Rectal smooth muscle tissue (tissue), 1 donor: ENCODE results near the gene FOXN3.
A peak's percentile ranks its signal among the peaks of the same experiment; 100 is the strongest.

Experiments
- H3K27ac ChIP-seq: one replicate; pipeline ENCODE4 v1.7.0; 2013; ENCODE audit warnings: low read depth, low read length, inconsistent platforms
- H3K27me3 ChIP-seq: one replicate; pipeline ENCODE4 v1.7.0; 2013; ENCODE audit warnings: low read length; ENCODE audit not compliant: control insufficient read depth, insufficient read depth
- H3K36me3 ChIP-seq: one replicate; pipeline ENCODE4 v1.7.0; 2013; ENCODE audit warnings: low read length; ENCODE audit not compliant: control insufficient read depth, insufficient read depth
- H3K4me1 ChIP-seq: one replicate; pipeline ENCODE4 v1.7.0; 2013; ENCODE audit warnings: low read length; ENCODE audit not compliant: control insufficient read depth, insufficient read depth
- H3K4me3 ChIP-seq: one replicate; pipeline ENCODE4 v1.7.0; 2013; ENCODE audit warnings: low read length
- H3K9ac ChIP-seq: one replicate; pipeline ENCODE4 v1.7.0; 2013; ENCODE audit warnings: low read length

The FOXN3 gene

GRCh38 chr14:89371585-89372511 is 45.2 kb downstream of the FOXN3 start:
- Histone ChIP-seq H3K27me3 (no peaks in the 10 kb centered on the region), H3K9ac (no peak overlapping the region), H3K27ac (no peak overlapping the region), H3K4me1 (peaks cover 18% of the 10 kb centered on the region), H3K36me3 (no peaks in the 10 kb centered on the region), H3K4me3 (no peak overlapping the region)

- Histone ChIP-seq H3K4me1 (peaks cover 18% of the 10 kb centered on the region), H3K36me3 (no peaks in the 10 kb centered on the region), H3K9ac (no peak overlapping the region), H3K4me3 (peak overlapping the region; percentile 39), H3K27ac (peak overlapping the region; percentile 22), H3K27me3 (no peaks in the 10 kb centered on the region)
Observed at GRCh38 chr14:89370781-89371180, 46.3 kb downstream of the FOXN3 start.

GRCh38 chr14:89370381-89370780 is 46.7 kb downstream of the FOXN3 start:
- Histone ChIP-seq H3K36me3 (no peaks in the 10 kb centered on the region), H3K27me3 (no peaks in the 10 kb centered on the region), H3K4me1 (peaks cover 18% of the 10 kb centered on the region), H3K9ac (no peak overlapping the region), H3K4me3 (peak overlapping the region; percentile 39), H3K27ac (no peak overlapping the region)

- H3K27ac ChIP-seq: peak overlapping the region; percentile 30
- H3K36me3 ChIP-seq: no peaks in the 10 kb centered on the region
- H3K9ac ChIP-seq: no peak overlapping the region
- H3K4me1 ChIP-seq: peaks cover 21% of the 10 kb centered on the region
- no peaks in the 10 kb centered on the region for H3K27me3 ChIP-seq
- no peak overlapping the region for H3K4me3 ChIP-seq
Observed at GRCh38 chr14:89369656-89370055, 47.4 kb downstream of the FOXN3 start.

GRCh38 chr14:89368490-89369477 is 48.2 kb downstream of the FOXN3 start:
- no peaks in the 10 kb centered on the region for H3K36me3 ChIP-seq
- H3K4me1 ChIP-seq: peaks cover 21% of the 10 kb centered on the region
- H3K27ac ChIP-seq: no peak overlapping the region
- H3K9ac ChIP-seq: no peak overlapping the region
- H3K27me3 ChIP-seq: no peaks in the 10 kb centered on the region
- H3K4me3 ChIP-seq: no peak overlapping the region

GRCh38 chr14:89367779-89368120 is 49.3 kb downstream of the FOXN3 start:
- no peaks in the 10 kb centered on the region for H3K27me3 ChIP-seq
- H3K4me3 ChIP-seq: no peak overlapping the region
- H3K4me1 ChIP-seq: peaks cover 21% of the 10 kb centered on the region
- no peak overlapping the region for H3K9ac ChIP-seq
- no peak overlapping the region for H3K27ac ChIP-seq
- no peaks in the 10 kb centered on the region for H3K36me3 ChIP-seq

- Histone ChIP-seq H3K4me3 (no peak overlapping the region), H3K27ac (no peak overlapping the region), H3K9ac (no peak overlapping the region), H3K36me3 (no peaks in the 10 kb centered on the region), H3K27me3 (no peaks in the 10 kb centered on the region), H3K4me1 (peaks cover 21% of the 10 kb centered on the region)
Observed at GRCh38 chr14:89366864-89367778, 49.9 kb downstream of the FOXN3 start.

GRCh38 chr14:89365061-89365801 is 51.8 kb downstream of the FOXN3 start:
- Histone ChIP-seq H3K4me1 (peaks cover 13% of the 10 kb centered on the region), H3K9ac (no peak overlapping the region), H3K4me3 (peak overlapping the region; percentile 5)

GRCh38 chr14:89364316-89364715 is 52.7 kb downstream of the FOXN3 start:
- no peaks in the 10 kb centered on the region for H3K36me3 ChIP-seq
- no peak overlapping the region for H3K4me3 ChIP-seq
- peaks cover 7% of the 10 kb centered on the region for H3K4me1 ChIP-seq
- H3K9ac ChIP-seq: no peak overlapping the region
- no peaks in the 10 kb centered on the region for H3K27me3 ChIP-seq
- no peak overlapping the region for H3K27ac ChIP-seq

More at GRCh38 chr14:89365061-89365801, 51.8 kb downstream of the FOXN3 start:
- Histone ChIP-seq H3K27me3 (no peaks in the 10 kb centered on the region), H3K27ac (no peak overlapping the region), H3K36me3 (no peaks in the 10 kb centered on the region)

GRCh38 chr14:89360277-89360676 is 56.8 kb downstream of the FOXN3 start:
- Histone ChIP-seq H3K9ac (no peak overlapping the region), H3K4me3 (no peak overlapping the region), H3K27me3 (no peaks in the 10 kb centered on the region), H3K4me1 (peaks cover 3% of the 10 kb centered on the region), H3K36me3 (no peaks in the 10 kb centered on the region), H3K27ac (no peak overlapping the region)

- Histone ChIP-seq H3K4me3 (no peak overlapping the region), H3K27ac (no peak overlapping the region), H3K9ac (no peak overlapping the region), H3K4me1 (no peaks in the 10 kb centered on the region), H3K36me3 (no peaks in the 10 kb centered on the region), H3K27me3 (no peaks in the 10 kb centered on the region)
Observed at GRCh38 chr14:89359477-89360222, 57.4 kb downstream of the FOXN3 start.
